Kidney epithelial cell (primary cell): Measurements from ENCODE around the gene RAD17. TPM values are rescaled to one million over a fixed set of nuclear protein-coding genes. Genes with fewer than 3 reads are reported as not detected.
"Not testable (repeated sequence)": the region's sequence is repeated elsewhere in the genome, so short reads cannot be mapped to it uniquely, and the experiment has no call there.

Experiments
- DNase-seq: peaks from one replicate; pipeline ENCODE4 v3.0.0-alpha.2; 2010; ENCODE audit warnings: low read depth
- H3K27me3 ChIP-seq: 2 replicates; pipeline ENCODE4 v1.6.0; 2011; ENCODE audit warnings: low read length; ENCODE audit not compliant: control insufficient read depth, insufficient read depth
- H3K36me3 ChIP-seq: 2 replicates; pipeline ENCODE4 v1.5.1; 2011; ENCODE audit warnings: low read length; ENCODE audit not compliant: control insufficient read depth, insufficient read depth
- H3K4me3 ChIP-seq: 2 replicates; pipeline ENCODE4 v1.5.1; 2011; ENCODE audit warnings: low read depth, mild to moderate bottlenecking, control low read depth, low read length
- total RNA-seq: library from RNA; depleted of rRNA; stranded (reverse); fragments of >200 nt; gene quantifications from 2 replicates; pipeline ENCODE4 v1.2.3, GENCODE V29; 2015
- TF ChIP-seq, protein P1 (sequence below): IDR thresholded peaks from 2 replicates; pipeline ENCODE4 v1.5.1; 2011; ENCODE audit warnings: mild to moderate bottlenecking, moderate library complexity, low read length, control low read depth, inconsistent platforms; ENCODE audit not compliant: insufficient read depth, poor library complexity, severe bottlenecking

Gene RAD17
- total RNA-seq, 1 donor from 2014 or later: 25.9 TPM

DNA sequence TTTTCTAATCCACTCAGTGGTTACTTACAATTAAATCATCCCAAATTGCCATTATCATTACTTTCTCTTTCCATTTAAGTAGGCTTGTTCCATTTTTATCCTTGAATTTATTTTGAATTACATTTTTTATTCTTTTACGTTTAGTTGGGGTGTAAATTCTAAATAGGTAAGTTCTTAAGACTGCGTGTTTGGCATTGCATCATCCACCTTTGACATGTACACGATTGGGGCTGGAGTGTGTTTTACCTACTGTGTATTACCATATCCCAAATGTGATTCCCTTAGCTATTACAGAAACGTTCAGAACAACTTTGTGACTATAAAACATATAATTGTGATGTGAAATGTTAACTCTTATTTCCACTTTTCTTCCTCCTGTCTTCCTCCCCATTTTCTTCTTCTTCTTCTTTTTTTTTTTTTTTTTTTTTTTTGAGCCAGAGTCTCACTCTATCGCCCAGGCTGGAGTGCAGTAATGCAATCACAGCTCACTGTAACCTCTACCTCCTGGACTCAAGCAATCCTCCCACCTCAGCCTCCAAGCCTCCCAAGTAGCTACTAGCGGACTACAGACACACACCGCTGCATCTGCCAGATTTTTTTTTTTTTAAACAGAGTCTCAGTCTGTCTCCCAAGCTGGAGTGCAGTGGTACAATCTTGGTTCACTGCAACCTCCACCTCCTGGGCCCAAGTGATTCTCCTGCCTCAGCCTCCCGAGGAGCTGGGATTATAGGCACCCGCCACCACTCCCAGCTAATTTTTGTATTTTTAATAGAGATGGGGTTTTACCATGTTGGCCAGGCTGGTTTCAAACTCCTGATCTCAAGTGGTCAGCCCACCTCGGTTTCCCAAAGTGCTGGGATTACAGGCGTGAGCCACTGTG lies 62.0 kb downstream of the RAD17 start:
- no peak for DNase-seq
- Histone ChIP-seq H3K4me3 (no peak overlapping the region), H3K27me3 (no peaks in the 10 kb centered on the region), H3K36me3 (no peaks in the 10 kb centered on the region)
- TF ChIP-seq, protein P1, sequence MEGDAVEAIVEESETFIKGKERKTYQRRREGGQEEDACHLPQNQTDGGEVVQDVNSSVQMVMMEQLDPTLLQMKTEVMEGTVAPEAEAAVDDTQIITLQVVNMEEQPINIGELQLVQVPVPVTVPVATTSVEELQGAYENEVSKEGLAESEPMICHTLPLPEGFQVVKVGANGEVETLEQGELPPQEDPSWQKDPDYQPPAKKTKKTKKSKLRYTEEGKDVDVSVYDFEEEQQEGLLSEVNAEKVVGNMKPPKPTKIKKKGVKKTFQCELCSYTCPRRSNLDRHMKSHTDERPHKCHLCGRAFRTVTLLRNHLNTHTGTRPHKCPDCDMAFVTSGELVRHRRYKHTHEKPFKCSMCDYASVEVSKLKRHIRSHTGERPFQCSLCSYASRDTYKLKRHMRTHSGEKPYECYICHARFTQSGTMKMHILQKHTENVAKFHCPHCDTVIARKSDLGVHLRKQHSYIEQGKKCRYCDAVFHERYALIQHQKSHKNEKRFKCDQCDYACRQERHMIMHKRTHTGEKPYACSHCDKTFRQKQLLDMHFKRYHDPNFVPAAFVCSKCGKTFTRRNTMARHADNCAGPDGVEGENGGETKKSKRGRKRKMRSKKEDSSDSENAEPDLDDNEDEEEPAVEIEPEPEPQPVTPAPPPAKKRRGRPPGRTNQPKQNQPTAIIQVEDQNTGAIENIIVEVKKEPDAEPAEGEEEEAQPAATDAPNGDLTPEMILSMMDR: no peak

DNA sequence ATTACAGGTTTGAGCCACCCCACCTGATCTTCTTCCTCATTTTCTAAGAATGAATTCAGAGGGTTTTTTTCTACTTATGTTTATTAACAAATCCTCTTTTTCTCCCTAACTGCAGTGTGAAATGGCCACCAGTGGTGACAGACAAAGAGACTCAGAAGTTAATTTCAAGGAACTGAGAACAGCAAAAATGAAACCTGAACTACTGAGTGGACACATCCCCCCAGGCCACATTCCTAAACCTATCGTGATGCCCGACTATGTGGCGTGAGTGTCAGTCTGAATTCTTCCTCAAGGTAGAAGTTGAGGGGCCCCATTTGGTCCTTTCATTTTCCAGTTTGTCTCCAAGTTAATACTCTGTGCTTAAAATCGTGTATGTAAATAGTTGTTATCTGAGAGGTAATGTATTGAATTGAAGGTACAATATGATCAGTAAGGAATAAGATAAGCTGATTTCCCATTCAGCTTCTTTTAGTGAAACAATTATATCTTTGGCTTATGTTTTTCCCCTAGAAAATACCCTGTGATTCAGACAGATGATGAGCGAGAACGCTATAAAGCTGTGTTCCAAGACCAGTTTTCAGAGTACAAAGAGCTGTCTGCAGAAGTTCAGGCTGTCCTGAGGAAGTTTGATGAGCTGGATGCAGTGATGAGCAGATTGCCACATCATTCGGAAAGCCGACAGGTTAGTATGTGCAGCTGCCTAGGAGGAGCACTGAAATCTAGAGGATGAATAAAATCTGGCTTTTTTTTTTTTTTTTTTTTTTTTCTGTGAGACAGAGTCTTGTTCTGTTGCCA lies 63.0 kb downstream of the RAD17 start:
- no peaks in the 10 kb centered on the region for H3K27me3 ChIP-seq
- TF ChIP-seq, protein P1: no peak
- DNase-seq: no peak
- no peaks in the 10 kb centered on the region for H3K36me3 ChIP-seq
- no peak overlapping the region for H3K4me3 ChIP-seq

DNA sequence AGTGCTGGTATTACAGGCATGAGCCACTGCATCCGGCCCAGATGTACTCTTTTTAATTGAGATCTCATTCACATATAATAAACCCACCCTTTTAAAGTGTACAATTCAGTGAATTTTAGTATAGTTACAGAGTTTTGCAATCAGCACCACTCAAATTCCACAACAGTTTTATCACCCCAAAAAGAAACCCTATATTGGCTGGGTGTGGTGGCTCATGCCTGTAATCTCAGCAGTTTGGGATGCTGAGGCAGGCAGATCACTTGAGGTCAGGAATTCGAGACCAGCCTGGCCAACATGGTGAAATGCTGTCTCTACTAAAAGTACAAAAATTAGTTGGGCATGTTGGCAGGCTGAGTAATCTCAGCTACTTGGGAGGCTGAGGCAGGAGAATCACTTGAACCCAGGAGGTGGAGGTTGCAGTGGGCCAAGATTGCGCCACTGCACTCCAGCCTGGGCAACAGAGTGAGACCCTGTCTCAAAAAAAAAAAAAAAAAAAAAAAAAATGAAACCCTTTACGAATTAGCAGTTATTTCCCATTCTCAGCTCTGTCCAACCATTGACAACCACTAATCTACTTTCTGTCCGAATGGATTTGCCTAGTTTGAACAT lies 65.8 kb downstream of the RAD17 start:
- not testable (repeated sequence) for DNase-seq, H3K27me3 ChIP-seq, H3K36me3 ChIP-seq, H3K4me3 ChIP-seq

DNA sequence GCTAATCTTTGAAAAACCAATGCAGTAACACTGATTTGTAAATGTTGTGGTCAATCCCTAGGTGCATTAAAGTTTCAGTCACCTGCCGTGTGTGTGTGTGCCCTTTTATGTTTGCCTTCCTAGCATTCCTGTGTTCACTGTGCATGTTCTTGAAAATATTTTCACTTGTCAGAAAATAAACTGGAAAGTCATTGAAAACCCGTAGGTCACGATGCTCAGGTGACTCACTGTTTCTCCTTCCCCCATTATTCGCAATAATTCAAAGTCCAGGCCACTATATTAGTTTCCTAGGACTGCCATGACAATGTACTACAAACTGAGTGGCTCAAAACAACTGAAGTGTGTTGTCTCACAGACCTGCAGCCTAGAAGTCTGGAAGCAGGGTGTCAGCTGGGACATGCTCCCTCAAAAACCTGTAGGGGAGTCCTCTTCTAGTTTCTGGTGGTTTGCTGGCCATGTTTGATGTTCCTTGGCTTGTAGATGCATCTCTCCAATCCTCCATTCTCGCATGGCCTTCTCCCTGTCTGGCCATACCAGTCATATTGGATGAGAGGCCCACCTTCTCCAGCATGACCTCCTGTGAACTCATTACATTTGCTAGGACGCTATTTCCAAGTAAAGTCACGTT lies 74.6 kb downstream of the RAD17 start:
- Histone ChIP-seq H3K36me3 (no peaks in the 10 kb centered on the region), H3K27me3 (no peaks in the 10 kb centered on the region), H3K4me3 (no peak overlapping the region)
- TF ChIP-seq, protein P1: no peak
- DNase-seq: peak; percentile 56

DNA sequence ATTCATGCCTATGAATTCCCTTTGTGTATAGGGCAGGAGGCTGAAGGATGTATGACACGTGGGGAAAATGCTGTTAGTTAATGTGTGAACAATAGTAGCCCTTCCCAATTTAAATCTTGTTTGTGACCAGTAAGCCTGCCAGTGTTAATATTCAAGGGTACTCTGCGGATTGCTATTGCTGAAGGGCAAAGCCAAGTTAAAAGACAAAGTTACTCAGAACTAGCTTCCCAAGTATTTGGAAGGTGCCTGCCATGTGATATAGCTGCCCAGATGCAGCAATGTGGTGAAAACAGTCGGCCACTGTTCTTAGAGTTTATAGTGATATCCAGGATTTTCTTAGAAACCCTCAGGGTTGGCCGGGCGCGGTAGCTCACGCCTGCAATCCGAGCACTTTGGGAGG lies 79.9 kb downstream of the RAD17 start:
- no peak overlapping the region for H3K4me3 ChIP-seq
- H3K27me3 ChIP-seq: no peaks in the 10 kb centered on the region
- DNase-seq: no peak
- TF ChIP-seq, protein P1: no peak
- H3K36me3 ChIP-seq: no peaks in the 10 kb centered on the region

DNA sequence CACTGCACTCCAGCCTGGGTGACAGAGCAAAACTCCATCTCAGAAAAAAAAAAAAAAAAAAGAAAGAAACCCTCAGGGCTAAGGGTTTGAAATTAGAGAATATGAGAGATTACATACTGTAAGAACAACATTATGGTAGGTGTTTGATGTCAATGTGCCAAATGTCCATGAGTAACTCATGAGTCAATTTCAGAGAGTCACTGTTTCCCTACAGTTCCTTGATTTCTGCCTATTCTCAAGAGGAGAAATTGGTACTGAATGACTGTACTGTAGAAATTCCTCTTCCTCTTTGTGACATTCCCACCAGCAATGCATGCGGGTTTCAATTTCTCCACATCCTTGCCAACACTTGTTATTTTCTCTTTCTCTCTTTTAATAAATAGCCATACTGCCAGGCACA lies 80.5 kb downstream of the RAD17 start:
- peak; percentile 71 for DNase-seq
- TF ChIP-seq, protein P1: no peak
- Histone ChIP-seq H3K27me3 (no peaks in the 10 kb centered on the region), H3K36me3 (no peaks in the 10 kb centered on the region), H3K4me3 (no peak overlapping the region)

DNA sequence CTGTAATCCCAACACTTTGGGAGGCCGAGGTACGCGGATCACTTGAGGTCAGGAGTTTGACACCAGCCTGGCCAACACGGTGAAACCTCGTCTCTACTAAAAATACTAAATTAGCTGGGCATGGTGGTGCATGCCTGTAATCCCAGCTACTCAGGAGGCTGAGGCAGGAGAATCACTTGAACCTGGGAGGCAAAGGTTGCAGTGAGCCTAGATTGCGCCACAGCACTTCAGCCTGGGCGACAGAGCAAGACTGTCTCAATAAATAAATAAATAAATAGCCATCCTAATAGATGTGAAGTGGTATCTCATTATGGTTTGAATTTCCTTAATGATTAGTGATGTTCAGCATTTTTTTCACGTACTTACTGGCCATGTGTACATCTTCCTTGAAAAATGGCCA lies 80.9 kb downstream of the RAD17 start:
- not testable (repeated sequence) for DNase-seq, H3K4me3 ChIP-seq

More for the DNA sequence above, 80.9 kb downstream of the RAD17 start:
- not testable (repeated sequence) for H3K27me3 ChIP-seq, H3K36me3 ChIP-seq
